Cardiac fibroblast (primary cell): ENCODE results near the gene NUMB.
"Not testable (repeated sequence)": the region's sequence is repeated elsewhere in the genome, so short reads cannot be mapped to it uniquely, and the experiment has no call there.

Experiments used
- DNase-seq, 2 donors: peaks; one replicate each; pipeline versions ENCODE4 v3.0.0 to v3.0.0-alpha.2; 2010; ENCODE audit warnings: low read depth in 2 of 2
- H3K4me3 ChIP-seq, 2 donors: replicated peaks in 1 of 2; 1 replicate in 1 of 2; 2 replicates in 1 of 2; pipeline ENCODE4 v1.5.1; 2011; ENCODE audit warnings: low read depth in 2 of 2, low read length in 2 of 2, mild to moderate bottlenecking in 2 of 2, moderate library complexity in 1 of 2
- TF ChIP-seq, protein P1 (sequence below): IDR thresholded peaks from one replicate; pipeline ENCODE4 v1.5.1; 2011; ENCODE audit warnings: low read depth, mild to moderate bottlenecking, low read length, inconsistent platforms

The NUMB gene

DNA sequence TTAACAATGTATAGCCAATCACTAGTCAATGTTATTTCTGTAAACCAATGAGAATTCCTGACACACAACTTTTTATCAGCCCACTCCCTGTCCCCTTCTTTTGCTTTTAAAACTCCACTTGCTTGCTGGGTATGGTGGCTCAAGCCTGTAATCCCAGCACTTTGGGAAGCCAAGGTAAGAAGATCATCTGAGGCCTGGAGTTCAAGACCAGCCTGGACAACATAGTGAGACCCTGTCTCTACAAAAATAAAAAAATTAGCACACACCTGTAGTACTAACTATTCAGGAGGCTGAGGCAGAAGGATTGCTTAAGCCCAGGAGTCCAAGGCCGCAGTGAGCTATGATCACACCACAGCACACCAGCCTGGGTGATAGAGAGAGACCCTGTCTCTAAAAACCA is 133.3 kb downstream of the NUMB start:
- TF ChIP-seq, protein P1, sequence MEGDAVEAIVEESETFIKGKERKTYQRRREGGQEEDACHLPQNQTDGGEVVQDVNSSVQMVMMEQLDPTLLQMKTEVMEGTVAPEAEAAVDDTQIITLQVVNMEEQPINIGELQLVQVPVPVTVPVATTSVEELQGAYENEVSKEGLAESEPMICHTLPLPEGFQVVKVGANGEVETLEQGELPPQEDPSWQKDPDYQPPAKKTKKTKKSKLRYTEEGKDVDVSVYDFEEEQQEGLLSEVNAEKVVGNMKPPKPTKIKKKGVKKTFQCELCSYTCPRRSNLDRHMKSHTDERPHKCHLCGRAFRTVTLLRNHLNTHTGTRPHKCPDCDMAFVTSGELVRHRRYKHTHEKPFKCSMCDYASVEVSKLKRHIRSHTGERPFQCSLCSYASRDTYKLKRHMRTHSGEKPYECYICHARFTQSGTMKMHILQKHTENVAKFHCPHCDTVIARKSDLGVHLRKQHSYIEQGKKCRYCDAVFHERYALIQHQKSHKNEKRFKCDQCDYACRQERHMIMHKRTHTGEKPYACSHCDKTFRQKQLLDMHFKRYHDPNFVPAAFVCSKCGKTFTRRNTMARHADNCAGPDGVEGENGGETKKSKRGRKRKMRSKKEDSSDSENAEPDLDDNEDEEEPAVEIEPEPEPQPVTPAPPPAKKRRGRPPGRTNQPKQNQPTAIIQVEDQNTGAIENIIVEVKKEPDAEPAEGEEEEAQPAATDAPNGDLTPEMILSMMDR: no peak
- DNase-seq: no peak
- no peak overlapping the region for H3K4me3 ChIP-seq

DNA sequence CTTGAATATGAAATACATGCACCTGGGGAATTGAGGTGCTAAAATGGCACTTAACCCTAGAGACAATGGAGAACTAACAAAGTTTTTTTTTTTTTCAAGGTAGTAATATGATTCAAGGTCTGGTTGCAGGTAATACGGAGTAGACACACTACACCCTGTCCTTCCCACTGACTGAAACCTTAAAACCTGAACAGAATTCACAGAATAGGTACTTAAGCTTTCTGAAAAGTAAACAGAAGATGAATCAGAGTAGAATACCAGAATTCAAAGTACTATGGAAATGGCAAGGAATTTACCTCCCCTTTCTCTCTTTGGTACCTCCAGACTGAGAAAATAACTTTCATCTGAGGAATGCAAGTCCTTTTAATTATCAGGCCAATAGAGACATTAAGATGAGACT is 133.8 kb downstream of the NUMB start:
- DNase-seq: no peak
- no peak overlapping the region for H3K4me3 ChIP-seq
- TF ChIP-seq, protein P1: no peak

DNA sequence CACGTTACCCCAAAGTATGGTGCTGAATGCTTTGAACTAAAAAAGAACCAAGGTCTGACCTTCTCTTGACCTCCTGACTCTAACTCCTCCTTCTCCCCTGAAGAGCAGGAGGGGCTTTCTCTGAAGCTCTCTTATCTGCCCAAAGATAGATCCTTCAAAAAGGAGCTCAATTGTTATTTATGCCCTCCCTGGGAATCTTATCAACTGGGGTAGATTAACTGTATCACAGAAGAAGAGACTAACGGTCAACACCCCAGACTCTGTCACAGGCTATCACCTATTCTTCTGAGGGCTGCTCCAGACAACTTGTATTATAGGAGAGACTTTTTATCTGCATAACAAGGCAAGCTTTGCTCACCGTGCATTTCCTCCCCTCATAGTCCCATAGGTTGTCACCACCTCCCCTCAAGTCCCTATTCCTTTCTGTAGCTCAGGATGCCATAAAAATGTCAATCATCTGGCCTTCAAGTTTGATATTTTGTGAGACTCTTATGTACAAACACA is 134.4 kb downstream of the NUMB start:
- no peak for DNase-seq
- no peak overlapping the region for H3K4me3 ChIP-seq
- TF ChIP-seq, protein P1: no peak

DNA sequence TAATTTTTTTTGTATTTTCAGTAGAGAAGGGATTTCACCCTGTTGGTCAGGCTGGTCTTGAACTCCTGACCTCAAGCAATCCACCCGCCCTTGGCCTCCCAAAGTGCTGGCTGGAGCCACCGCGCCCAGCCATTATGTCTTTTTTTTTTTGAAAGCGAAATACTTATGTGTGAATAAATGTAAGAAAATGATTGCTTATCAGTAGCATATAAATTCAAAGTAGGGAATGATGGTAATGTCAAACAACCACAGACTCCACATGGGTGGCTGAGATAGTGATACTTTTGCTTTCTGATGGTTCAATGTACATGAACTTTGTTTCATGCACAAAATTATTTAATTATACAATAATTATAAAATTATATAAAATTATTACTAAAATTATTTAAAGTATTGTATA is 145.2 kb downstream of the NUMB start:
- TF ChIP-seq, protein P1: no peak
- DNase-seq: no peak

DNA sequence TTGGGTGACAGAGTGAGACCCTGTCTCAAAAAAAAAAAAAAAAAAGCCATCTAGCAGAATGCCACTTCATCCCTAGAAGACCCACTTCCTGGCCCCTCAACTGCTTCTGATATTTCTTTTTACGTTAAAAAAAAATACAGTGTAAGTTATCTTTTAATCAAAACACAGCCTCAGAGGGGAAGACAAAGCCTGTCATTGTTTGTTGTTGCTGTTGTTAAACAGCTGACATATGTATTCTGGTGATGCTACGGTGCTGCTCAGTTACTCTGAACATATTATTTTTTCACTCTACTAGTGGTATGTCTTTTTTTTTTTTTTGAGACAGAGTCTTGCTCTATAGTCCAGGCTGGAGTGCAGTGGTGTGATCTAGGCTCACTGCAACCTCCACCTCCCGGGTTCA is 145.7 kb downstream of the NUMB start:
- no peak for DNase-seq
- TF ChIP-seq, protein P1: no peak

More for the DNA sequence above, 145.2 kb downstream of the NUMB start:
- no peak overlapping the region for H3K4me3 ChIP-seq

DNA sequence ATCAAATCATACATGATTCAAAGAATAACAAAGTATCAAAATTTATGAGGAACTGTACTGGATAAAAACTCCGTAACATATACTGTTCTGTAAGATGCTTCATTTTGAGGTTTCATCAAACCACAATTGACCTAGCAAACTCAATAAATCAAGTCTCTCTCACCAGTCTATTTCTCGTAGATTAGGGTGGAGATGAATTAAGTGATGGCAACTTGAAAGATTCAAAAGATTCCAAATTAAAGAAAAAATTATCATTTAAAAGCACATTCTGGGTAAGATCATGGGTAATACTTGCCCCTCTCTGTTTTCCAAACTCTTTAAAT is 146.7 kb downstream of the NUMB start:
- TF ChIP-seq, protein P1: no peak
- no peak overlapping the region for H3K4me3 ChIP-seq
- DNase-seq: no peak

More for the DNA sequence above, 145.7 kb downstream of the NUMB start:
- H3K4me3 ChIP-seq: no peak overlapping the region

DNA sequence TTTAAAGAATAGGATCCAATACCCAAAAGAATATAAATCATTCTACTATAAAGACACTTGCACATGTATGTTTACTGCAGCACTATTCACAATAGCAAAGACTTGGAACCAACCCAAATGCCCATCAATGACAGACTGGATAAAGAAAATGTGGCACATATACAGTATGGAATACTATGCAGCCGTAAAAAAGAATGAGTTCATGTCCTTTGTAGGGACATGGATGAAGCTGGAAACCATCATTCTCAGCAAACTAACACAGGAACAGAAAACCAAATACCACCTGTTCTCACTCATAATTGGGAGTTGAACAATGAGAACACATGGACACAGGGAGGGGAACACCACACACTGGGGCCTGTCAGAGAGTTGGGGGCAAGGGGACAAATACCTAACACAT is 149.1 kb downstream of the NUMB start:
- DNase-seq, H3K4me3 ChIP-seq: not testable (repeated sequence)
